ENCODE measurements around the gene AZI2.

AZI2 gene, protein sequence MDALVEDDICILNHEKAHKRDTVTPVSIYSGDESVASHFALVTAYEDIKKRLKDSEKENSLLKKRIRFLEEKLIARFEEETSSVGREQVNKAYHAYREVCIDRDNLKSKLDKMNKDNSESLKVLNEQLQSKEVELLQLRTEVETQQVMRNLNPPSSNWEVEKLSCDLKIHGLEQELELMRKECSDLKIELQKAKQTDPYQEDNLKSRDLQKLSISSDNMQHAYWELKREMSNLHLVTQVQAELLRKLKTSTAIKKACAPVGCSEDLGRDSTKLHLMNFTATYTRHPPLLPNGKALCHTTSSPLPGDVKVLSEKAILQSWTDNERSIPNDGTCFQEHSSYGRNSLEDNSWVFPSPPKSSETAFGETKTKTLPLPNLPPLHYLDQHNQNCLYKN

DNA sequence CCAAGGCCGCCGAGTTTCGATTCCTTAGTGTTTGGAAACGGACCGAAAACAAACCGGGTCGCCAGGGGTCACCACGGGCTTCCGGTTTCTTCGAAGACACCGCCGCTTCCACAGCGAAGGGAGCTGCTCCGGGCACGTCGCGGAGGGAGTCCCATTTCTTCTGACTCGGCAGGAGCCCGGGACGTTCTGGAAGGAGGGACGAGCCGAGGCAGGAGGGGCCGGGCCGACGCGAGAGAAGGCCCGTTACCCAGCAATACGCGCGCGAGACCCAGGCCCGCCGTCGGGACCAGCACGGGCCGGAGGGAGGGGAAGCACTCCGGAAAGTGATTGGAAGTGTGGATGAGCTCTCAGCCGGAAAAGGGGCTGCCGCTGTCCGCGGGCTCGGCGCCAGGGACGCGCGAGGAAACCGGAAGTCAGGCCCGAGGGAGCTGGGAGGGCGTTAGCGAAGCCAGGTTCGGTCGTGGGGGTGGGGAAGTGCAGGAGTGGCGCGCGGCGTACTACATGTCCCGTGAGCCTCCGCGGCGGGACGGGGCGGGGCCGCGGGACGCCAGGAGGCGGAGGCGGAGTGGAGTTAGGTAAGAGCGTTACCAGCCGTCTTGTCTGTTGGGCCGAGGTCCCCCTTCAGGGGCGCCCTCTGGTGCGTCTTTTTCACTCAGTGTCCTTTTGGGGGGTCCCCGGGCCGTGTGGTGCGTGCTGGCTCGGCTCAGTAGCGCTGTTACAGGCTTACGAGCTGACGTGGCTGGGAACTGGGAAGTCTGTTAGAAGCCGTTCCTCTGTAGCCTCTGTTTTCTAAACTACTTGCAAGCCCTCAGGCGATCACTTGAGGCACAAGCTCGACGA lies at the start of gene AZI2, which contains the start of gene ZCWPW2:
AZI2 (minus strand) TSS at position 196 of the 840 bp plus-strand sequence. CDS start 8,207 bp downstream, outside the sequence.
ZCWPW2 (plus strand) TSS at position 93 of the 840 bp plus-strand sequence. CDS start 64,348 bp downstream, outside the sequence.
- DNase-seq, result peak; percentile 93

DNA sequence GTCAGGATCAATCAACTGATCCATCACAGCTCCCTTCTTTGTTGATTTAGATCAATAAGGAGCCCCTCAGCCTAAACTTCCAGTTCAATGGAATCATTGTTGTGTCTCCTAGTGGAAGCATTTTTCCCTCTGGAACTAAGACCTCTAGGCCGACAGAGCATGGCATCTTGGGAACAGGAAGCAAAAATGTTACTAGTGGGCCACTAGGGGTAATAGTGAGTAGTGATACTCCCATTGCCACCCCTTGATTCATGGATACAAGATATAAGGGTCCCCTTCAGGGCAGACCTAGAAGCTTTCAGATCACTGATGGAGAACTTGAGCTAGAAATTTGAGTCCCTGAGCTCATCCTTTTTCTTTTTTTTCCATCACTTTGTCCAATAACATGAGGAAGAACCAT lies 40.4 kb upstream of the AZI2 start:
- no peak for DNase-seq

DNA sequence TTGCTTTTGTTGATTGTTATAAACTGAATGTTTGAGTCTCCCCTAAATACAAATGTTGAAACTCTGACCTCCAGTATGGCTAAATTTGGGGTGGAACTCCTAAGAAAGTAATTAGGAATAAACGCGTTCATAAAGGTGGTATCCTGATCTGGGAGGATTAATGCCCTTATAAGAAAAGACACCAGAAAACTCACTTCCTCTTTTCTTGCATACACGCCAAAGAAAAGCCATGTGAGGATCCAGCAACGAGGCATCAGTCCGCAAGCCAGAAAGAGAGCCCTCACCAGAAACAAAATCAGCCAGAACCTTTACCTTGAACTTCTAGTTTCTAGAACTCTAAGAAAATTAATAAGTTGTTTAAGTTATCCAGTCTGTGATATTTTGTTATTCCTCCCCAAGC lies 37.4 kb upstream of the AZI2 start:
- DNase-seq, result no peak

DNA sequence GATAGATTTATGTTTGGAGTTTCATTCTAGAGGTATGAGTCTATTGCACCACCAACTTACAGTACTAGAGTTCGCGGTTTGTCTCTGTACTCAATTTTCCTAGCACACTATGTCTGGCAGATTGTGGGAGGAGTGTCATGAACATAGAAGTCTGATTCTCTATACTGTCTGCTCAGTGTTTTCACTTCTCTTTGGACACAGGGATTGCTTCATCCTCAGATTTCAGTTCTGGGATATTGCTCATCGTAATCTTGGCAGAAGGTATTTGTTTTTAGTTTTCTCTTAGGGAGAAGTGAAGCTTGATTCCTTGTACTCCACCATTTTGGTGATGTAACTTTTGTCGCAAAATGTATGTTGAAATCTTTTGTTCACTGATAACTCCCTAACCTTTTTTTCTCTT lies 27.8 kb upstream of the AZI2 start:
- DNase-seq, result no peak

DNA sequence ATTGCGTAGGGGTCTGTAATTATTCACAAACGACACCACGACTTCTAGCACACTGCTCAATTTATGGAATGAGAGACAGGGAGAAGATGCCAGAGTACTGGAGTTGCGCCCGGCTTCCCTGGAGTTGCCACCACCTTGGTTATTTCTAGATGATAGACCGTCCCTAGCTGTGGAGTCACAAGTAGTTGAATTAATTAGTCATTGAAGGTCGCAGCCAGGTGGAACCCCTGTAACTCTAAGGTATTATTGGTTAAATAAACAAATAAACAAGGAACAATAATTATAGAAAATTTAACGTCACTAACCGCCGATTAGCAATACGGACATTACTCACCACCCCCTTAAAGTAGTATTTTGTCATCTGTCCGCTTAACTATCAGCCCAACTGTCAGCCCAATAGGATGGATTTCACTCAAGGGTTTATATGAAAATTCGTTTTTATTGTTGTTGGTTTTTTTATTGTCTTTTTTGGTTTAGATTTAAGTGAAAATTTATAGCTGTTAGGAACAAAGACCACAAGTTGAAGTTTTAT lies 911 bp upstream of the AZI2 start:
- DNase-seq, result no peak

DNA sequence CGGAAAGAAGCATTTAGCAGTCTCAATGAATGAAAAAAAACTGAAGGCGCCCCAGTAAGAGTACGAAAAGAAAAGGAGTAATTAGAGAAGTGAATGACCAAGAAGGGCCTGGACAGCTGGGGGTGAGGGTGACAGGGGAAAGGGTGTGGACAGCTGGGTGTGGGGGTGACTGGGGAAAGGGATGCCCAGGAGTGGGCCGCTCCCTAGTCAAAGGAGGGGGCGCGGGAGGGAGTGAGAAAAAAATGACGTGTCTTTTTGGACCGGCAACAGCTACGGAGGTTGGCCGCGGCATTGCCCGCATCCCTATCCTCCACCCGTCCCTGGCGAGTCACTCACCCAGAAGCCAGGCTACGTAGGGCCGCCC lies 377 bp downstream of the AZI2 start:
- DNase-seq, result no peak

DNA sequence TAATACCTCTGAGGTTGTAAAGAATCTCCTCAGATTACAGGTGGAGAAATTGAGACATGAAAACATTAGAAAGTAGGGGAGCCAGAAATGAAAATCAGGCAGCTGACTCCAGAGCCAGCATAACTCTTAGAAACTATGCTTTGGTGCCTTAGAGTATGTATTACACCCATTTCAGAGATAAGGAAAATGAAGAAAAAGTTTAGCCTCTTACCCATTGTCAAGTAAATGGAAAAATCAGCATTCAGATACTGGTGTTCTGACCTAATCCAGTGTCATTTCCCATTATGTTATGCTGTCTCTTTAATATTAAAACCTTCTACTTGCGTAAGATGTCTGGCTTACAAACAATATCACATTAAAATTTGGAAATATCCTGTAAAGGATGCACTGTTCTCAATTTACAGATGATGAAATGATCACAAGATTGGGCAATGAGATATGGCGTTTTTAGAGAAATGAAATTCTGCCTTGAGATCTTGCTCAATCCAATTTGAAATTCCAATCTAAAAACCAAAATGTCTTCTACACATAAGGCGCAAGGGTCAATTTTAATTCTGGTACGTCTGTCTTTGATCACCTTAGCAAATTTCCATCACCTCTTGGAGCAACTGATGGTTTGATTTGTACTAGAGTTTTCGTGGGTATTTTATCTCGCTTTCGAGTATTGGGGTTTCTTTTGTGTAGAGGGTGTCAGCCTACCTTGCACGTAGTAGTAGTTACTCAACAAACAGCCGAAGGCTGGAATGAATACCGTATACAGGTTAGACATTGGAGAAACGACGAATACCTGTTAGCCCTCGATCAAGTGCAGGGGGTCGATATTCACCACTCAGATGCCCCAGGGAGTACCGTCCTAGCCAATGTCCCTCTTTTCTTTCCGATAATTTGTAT lies 1.0 kb downstream of the AZI2 start:
- peak; percentile 3 for DNase-seq

DNA sequence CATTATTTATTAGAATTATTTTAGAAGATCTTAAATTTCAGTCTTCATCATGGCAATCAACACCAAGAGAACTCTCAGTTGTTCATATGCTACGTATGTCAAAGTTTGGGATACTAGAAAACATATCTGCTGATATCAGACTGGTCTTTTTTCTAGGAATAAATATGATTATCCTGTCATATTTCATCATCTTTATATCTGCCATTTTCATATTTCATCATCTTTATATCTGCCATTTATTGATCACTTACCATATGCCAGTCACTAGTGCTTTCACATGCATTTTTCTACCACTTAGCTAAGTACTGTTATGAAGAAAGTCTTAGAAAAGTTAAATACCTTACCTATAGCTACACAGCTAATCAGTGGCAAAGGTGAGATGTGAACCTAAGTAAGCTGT lies 2.9 kb downstream of the AZI2 start:
- DNase-seq, result no peak

DNA sequence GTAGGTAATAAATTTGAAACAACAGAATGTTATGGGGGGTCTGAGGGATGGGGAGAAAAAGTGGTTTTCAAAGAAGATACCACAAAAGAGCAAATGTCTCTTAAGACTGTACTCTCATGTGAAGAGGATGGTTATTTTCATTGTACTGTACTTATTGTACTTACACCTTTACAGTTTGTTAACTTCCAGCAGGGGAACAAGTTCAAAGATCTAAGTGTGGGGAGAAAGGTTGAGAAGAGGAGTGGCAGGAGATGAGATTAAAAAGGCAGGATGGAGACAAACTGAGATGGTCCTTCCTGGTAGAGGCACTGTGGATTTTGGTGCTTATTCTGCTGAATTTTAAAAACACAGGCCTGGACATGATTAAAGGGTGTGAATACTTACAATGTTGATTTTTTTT lies 5.5 kb downstream of the AZI2 start:
- DNase-seq, result no peak

DNA sequence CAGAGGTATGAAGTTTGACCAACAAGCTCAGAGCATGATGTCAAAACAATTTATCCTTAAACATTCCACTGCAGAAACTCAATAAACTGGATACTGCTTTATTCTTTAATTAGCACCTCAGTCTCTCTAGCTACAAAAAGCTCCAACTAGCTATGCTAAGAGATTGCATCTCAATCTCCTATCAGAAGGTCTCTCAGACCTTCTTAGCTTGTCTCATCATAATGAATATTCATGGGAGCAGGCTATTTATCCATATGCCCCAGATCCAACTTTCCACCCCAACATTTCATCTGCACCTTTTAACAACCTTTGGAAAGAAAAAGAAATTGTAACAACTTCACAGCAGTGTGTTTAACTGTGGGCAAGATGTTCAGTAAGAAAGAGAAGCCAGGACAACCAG lies 11.4 kb downstream of the AZI2 start:
- no peak for DNase-seq

DNA sequence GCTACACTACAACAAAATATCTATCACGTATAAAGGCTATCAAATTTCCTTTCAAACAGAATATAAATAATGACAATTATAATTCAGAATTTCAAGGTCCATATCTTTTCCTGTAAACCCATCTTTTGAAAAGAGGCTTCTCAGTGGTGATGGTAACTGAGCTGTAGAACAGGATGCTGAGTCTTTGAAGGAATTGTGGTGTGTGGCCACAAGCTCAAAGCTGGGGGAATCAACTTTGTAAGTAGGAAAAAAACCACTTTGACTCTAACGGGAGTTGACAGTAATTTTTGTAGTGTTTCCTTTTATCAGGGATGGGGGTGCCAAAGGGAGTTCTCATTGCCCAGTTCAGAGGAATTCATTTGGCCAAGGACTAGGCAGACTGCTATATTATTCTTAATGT lies 13.4 kb downstream of the AZI2 start:
- no peak for DNase-seq

DNA sequence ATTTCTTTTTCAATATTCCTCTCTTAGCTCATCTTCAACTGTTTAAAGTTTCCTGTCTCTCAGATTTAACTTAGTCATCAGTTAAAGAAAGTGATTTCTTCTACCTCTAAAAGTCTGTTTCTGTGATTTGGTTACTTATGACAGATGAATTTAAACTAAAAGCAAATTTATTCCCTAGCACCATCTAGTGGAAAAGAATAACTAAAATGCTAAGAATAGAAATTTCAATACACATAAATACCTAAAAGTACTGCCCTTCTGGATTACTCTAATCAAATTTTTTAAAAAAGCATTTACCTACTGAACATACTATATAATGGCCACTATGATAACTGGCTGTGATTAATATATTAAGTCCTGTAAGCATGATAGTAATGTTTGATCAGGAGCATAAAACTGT lies 14.1 kb downstream of the AZI2 start:
- DNase-seq, result no peak

DNA sequence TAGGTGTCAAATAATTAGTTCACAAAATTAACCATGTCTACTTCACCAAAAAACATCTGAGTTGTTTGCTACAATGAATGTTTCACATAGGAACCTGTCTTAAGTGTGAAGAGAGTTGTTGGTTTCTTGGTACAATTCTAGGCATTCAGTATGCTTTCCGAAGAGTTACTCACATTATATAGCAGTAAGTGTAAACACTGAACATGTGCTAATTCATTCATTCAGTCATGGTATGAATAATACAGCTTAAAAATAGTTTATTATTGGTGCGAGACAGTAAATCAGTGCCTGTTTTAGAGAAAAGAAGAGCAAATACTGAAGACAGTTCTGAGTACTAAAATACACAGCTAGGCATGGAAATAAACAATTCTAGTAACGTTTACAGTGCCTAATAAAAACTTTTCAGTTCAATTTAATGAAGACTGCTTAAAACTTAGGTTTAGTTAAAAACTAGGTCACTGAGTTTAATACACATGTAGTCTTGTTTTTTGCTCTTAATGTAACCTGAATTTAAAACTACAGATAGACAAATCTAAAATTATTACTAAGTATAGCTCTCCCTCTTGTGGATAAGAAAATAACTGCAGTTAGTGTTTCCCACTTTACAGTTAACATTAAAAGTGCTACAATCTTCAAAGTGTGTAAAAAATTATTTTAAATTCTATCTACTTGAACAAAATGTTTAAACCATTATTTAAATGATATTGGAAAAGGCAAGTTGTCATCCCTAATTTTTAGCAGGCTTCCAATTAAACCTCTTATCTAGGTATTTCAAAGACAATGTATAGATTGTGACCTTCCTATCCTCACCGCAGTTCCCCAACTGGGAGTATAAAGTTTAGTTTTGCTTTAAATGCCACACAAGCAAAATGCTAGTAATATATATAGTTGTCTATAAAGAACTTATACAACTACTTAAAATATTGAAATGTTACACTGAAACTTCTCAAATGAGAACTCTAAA lies 20.2 kb downstream of the AZI2 start:
- no peak for DNase-seq

DNA sequence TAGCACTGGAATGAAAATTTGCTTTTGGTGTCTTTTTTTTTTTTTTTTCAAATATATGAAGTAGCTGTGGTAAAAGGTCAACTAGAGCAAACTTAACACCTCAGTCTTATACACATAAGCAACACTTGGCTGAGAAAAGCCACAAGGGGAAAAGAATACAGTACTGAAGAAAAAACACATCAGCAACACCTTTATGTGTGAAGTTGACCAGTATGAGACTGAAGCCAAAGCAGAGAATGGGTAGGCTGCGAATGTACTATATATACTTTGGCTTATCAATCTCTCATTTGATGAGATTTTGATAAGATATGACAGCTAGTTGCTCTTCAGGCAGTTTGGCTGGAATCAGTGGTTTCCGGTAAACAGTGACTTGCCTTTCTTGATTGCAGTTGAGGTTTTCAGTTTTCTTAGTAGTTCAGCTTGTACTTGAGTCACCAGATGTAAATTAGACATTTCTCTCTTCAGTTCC lies 22.1 kb downstream of the AZI2 start:
- peak; percentile 52 for DNase-seq

DNA sequence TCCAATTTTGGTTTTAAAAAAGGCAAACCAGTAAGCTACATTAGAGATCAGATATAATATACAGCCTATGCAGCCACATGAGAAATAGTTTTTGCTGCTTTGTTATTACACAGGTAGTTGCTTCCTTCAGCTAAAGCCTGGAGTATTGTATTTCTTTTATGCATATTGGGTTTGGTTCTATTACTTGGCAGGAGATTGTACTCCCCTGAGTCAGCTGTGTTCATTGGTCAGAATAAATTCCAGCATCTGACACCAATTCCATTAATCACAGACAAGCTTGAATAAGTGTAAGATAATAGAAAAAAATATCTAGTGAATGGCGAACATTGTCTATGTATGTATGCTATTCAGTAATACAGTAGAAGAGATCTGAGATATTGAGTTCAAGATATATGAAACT lies 26.2 kb downstream of the AZI2 start:
- no peak for DNase-seq

DNA sequence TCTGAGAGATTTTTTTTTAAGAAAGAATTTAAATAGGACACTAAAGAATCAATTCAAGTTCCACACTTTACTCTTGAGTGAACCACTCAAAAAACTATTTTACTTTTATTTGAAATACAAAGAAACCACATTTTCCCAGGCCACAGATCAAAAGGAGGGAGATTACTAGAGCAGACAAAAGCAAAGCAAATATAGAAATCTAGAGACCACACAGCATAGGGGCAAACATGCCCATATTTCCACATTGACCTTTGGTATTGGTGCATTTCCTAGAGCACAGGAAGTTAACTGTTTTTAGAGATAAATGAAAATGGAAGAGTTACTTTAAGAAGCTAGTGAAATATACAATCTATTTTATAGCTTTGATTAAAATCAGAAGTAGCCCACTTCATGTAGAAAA lies 27.6 kb downstream of the AZI2 start:
- no peak for DNase-seq

DNA sequence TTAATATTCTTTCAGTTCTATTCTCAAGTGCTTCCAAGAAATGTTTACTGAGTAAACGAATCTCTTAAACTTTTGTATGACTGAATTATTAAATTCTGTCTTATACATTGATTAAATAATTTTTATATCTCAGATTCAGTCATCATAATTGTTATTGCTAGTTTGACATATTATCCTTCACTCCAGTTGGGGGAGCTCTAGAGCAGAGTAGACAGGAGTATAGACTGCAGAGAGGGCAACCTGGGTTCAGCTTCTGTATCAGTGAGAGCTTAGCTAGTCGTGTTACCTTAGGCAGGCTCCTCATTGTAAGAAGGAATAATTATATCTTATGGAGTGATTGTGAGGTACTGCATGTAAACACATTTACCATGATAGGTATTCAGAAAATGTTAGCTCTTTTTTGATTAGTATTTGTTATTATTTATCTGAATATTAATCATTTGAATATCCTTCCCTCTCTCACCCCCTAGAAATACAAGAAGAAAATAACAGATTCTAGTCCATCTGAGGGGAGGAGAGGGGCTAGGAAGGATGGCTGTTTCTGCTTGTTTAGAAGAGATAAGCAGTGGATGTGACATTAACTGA lies 31.1 kb downstream of the AZI2 start:
- peak; percentile 43 for DNase-seq

DNA sequence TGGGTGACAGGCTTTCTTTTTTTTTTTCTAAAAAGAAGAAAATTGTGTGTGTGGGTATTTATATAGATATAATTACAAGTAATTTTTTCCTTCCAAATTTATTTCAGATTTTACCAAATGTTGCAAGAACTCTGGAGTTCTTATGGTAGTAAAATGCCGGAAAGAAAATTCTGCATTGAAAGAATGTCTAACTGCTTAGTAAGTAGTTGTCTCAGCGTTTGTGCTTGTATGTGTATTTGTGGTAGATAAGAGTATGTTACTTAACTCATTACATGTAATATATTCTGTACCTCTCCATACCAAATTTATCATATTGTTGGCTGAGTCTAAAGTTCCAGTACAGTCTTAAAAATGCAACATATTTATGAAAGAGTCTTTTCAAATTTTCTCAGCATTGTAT lies 32.4 kb downstream of the AZI2 start:
- no peak for DNase-seq

DNA sequence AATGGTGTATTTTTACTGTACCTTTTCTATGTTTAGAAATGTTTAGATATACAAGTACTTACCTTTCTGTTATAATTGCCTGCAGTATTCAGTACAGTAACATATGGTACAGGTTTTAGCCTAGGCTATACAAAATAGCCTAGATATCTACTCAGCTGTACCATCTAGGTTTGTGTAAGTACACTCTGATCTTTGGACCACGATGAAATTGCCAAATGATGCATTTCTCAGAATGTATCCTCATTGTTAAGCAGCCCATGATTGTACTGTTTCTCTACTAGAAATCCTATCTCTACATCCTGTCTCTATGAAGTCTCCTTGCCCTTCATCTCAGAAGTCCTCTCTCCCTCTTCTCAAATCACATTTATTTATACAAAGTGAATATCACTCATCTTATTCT lies 32.9 kb downstream of the AZI2 start:
- no peak for DNase-seq

DNA sequence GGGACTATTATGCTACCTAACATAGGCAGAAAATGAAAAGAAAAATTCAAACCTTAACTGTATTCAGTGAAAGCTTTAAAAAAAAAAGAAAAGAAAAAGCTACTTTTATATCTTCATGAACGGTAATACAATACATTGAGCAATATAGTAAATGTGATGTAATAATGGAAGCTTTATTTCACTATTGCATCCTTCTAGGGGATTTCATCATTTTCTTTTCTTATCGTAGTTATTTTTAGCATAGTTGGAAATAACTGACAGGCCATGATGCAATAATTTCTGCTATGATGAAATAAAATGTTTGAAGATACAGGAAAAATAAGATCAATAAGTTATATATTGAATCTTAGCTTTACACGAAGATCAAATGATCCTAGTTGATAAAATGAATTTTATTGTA lies 40.4 kb downstream of the AZI2 start:
- DNase-seq, result no peak

DNA sequence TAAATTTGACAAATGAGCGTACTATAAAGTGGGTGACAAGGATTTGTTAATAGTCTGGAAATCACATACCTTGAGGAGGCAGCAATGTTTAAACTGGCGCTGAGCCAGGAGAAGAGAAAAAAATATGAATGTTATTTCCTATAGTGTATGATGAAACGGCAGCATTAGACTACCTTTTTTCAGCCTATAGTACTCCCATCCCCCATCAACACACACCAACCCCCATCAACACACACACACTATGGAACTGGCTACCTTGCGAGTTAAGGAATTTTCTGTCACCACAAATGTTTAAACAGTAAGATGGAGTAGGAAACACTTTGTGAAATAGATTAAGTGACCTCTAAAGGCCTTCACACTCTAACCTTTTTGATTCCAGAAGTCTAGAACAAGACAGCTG lies 46.9 kb downstream of the AZI2 start:
- no peak for DNase-seq

All from stimulated activated CD4-positive, alpha-beta T cell treated with anti-CD3 and anti-CD28 coated beads, Interleukin-4, amount 100 ng/mL, for 24 hours (primary cell).